ENCODE results near the gene PSMA5.

- no peak for TF ChIP-seq POLR2A (IDR thresholded peaks at IDR 0.05)
- TF ChIP-seq CTCF (IDR thresholded peaks at IDR 0.05): no peak
- TF ChIP-seq POLR2AphosphoS5 (IDR thresholded peaks at IDR 0.05): no peak
- no peak for TF ChIP-seq EP300 (IDR thresholded peaks at IDR 0.05)
These were observed 46.5 kb upstream of the PSMA5 start for GRCh38 chr1:109472779-109473178.

All from suprapubic skin (tissue), 4 donors.